ENCODE data around the gene USP3.
A peak's percentile ranks its signal among the peaks of the same experiment; 100 is the strongest.

Gene USP3

DNA sequence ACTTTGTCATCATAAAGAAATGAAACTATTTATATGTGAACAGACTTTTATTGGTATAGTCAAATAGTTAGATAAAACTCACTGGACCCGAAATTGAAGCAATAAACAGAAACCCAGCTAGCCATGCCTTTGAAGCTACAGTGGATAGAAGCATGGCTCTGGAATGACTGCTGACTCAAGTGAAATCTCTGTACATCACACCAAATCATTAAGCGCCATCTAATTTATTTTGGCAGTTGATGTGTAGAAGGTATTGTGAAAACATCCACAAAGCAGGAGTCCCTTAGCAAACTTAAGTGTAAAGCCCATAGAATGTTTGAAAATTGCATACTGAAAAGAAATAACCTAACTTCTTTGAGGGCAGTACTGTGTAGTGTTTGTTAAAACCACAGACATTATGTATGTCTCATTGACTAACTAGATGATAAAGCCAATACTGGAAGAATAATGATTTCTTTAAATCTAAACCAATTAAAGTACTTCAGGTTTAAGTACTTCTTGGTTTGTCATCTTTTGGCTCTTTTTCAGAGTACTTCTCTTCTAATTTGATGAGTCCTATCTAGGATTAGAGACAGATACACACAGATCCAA is 50.0 kb downstream of the USP3 start:
- TF ChIP-seq, protein P1, sequence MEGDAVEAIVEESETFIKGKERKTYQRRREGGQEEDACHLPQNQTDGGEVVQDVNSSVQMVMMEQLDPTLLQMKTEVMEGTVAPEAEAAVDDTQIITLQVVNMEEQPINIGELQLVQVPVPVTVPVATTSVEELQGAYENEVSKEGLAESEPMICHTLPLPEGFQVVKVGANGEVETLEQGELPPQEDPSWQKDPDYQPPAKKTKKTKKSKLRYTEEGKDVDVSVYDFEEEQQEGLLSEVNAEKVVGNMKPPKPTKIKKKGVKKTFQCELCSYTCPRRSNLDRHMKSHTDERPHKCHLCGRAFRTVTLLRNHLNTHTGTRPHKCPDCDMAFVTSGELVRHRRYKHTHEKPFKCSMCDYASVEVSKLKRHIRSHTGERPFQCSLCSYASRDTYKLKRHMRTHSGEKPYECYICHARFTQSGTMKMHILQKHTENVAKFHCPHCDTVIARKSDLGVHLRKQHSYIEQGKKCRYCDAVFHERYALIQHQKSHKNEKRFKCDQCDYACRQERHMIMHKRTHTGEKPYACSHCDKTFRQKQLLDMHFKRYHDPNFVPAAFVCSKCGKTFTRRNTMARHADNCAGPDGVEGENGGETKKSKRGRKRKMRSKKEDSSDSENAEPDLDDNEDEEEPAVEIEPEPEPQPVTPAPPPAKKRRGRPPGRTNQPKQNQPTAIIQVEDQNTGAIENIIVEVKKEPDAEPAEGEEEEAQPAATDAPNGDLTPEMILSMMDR (IDR thresholded peaks at IDR 0.05; ENCODE audit: borderline replicate concordance, extremely low read depth, low read length, poor library complexity, severe bottlenecking), result no peak
- no peak for TF ChIP-seq EZH2 (IDR thresholded peaks at IDR 0.05; ENCODE audit: borderline replicate concordance, low read depth, low read length, severe bottlenecking)
- Histone ChIP-seq H2AFZ (ENCODE audit: low read depth, low read length) (no peak overlapping the region), H3K4me2 (ENCODE audit: insufficient read depth, low read length) (no peak overlapping the region), H3K9ac (ENCODE audit: low read depth, low read length) (no peak overlapping the region), H4K20me1 (ENCODE audit: insufficient read depth, low read length) (no peaks in the 10 kb centered on the region), H3K4me1 (ENCODE audit: insufficient read depth, low read length) (no peaks in the 10 kb centered on the region), H3K36me3 (ENCODE audit: insufficient read depth, low read length) (peaks cover 18% of the 10 kb centered on the region), H3K79me2 (ENCODE audit: insufficient read depth, low read length) (0 out of 2 replicates have a peak, but pooled peaks cover 1% of the 10 kb centered on the region), H3K27me3 (ENCODE audit: insufficient read depth, low read length, poor library complexity) (no peaks in the 10 kb centered on the region), H3K27ac (ENCODE audit: low read length) (no peak overlapping the region), H3K4me3 (ENCODE audit: low read depth in 1 of 2, low read length in 2 of 2) (no peak overlapping the region), H3K9me3 (ENCODE audit: insufficient read depth, low read length, severe bottlenecking) (no peaks in the 10 kb centered on the region)
- DNase-seq (no peak), ATAC-seq (ENCODE audit: insufficient read depth, low read depth) (no peak)

DNA sequence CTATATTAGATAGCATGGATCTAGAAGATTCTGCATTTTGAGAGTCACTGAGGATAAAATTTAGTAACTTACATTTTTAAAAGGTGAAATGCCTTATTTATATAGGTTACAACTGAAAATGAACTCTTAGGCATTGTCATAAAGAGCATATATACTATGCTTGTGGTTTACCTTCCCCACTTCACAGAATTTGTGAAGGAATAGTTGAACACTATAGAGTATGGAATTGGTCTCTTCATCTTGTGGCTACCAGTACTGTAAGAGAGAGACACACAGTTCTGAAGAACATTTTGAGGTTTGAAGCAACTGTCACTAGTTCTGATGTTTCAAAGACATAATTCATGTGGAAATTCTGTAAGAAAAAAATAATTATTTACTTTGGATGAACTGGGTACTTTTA is 51.1 kb downstream of the USP3 start:
- DNase-seq (no peak), ATAC-seq (ENCODE audit: insufficient read depth, low read depth) (peak; percentile 74)
- H3K27ac ChIP-seq (ENCODE audit: low read length), result no peak overlapping the region
- no peaks in the 10 kb centered on the region for H3K4me1 ChIP-seq (ENCODE audit: insufficient read depth, low read length)
- H3K9ac ChIP-seq (ENCODE audit: low read depth, low read length), result no peak overlapping the region
- H3K4me3 ChIP-seq (ENCODE audit: low read depth in 1 of 2, low read length in 2 of 2), result no peak overlapping the region
- no peak overlapping the region for H2AFZ ChIP-seq (ENCODE audit: low read depth, low read length)
- 0 out of 2 replicates have a peak, but pooled peaks cover 1% of the 10 kb centered on the region for H3K79me2 ChIP-seq (ENCODE audit: insufficient read depth, low read length)
- no peaks in the 10 kb centered on the region for H4K20me1 ChIP-seq (ENCODE audit: insufficient read depth, low read length)
- TF ChIP-seq, protein P1 (IDR thresholded peaks at IDR 0.05; ENCODE audit: borderline replicate concordance, extremely low read depth, low read length, poor library complexity, severe bottlenecking), result no peak
- no peak for TF ChIP-seq EZH2 (IDR thresholded peaks at IDR 0.05; ENCODE audit: borderline replicate concordance, low read depth, low read length, severe bottlenecking)
- H3K36me3 ChIP-seq (ENCODE audit: insufficient read depth, low read length), result peaks cover 25% of the 10 kb centered on the region
- no peak overlapping the region for H3K4me2 ChIP-seq (ENCODE audit: insufficient read depth, low read length)
- H3K27me3 ChIP-seq (ENCODE audit: insufficient read depth, low read length, poor library complexity), result no peaks in the 10 kb centered on the region
- no peaks in the 10 kb centered on the region for H3K9me3 ChIP-seq (ENCODE audit: insufficient read depth, low read length, severe bottlenecking)

DNA sequence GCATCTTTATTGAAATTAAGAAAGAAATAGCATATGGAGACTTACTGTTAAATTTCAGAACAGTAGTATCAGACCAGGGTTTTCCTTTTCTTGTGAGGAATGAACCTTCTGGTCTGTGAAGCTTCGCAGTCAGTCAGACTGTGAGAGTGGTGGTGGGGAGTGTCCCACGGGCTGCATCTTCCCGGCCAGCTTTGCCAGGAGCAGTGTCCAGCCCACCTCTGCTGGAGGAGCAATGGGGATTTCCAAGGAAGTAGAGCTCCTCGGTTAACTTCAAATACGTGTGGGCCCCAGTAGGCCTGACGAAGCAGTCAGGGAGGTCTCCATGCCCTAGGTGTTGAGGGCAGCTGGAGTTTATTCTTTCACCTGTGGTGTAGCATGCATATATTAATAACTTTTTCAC is 51.9 kb downstream of the USP3 start:
- H3K27me3 ChIP-seq (ENCODE audit: insufficient read depth, low read length, poor library complexity), result no peaks in the 10 kb centered on the region
- ATAC-seq (ENCODE audit: insufficient read depth, low read depth), result no peak
- peaks cover 33% of the 10 kb centered on the region for H3K36me3 ChIP-seq (ENCODE audit: insufficient read depth, low read length)
- 0 out of 2 replicates have a peak, but pooled peaks cover 1% of the 10 kb centered on the region for H3K79me2 ChIP-seq (ENCODE audit: insufficient read depth, low read length)
- no peaks in the 10 kb centered on the region for H3K9me3 ChIP-seq (ENCODE audit: insufficient read depth, low read length, severe bottlenecking)
- H3K4me1 ChIP-seq (ENCODE audit: insufficient read depth, low read length), result no peaks in the 10 kb centered on the region
- H2AFZ ChIP-seq (ENCODE audit: low read depth, low read length), result no peak overlapping the region
- H3K4me2 ChIP-seq (ENCODE audit: insufficient read depth, low read length), result no peak overlapping the region
- H3K4me3 ChIP-seq (ENCODE audit: low read depth in 1 of 2, low read length in 2 of 2), result no peak overlapping the region
- TF ChIP-seq EZH2 (IDR thresholded peaks at IDR 0.05; ENCODE audit: borderline replicate concordance, low read depth, low read length, severe bottlenecking), result no peak
- TF ChIP-seq, protein P1 (IDR thresholded peaks at IDR 0.05; ENCODE audit: borderline replicate concordance, extremely low read depth, low read length, poor library complexity, severe bottlenecking), result no peak
- H3K27ac ChIP-seq (ENCODE audit: low read length), result no peak overlapping the region
- no peak overlapping the region for H3K9ac ChIP-seq (ENCODE audit: low read depth, low read length)
- DNase-seq, result no peak
- H4K20me1 ChIP-seq (ENCODE audit: insufficient read depth, low read length), result no peaks in the 10 kb centered on the region

Data from DND-41 (cell line).